GM18951 (cell line): Measurements from ENCODE around the gene DIS3L2.

Experiments used
- POLR2A ChIP-seq: IDR thresholded peaks from 4 replicates; pipeline ENCODE4 v1.6.1; 2011; ENCODE audit warnings: mild to moderate bottlenecking; ENCODE audit not compliant: insufficient read length, insufficient read depth; ENCODE audit errors: extremely low read depth
- in situ Hi-C: fragments of 300-500 bp; cut with MboI; formaldehyde crosslinking; loops from one replicate; pipeline ENCODE4 v1.12.0; 2022; ENCODE audit warnings: low sequenced_read_pairs, mixed read lengths, inconsistent platforms; ENCODE audit not compliant: unreplicated experiment

The DIS3L2 gene

GRCh38 chr2:231987124-231987727 lies 25.7 kb downstream of the DIS3L2 start:
- in situ Hi-C loops = no loop called here
- TF ChIP-seq POLR2A = no peak

- in situ Hi-C loops = no loop called here
- no peak for TF ChIP-seq POLR2A
Measured at GRCh38 chr2:231988179-231988866, 26.8 kb downstream of the DIS3L2 start.

GRCh38 chr2:231991664-231992063 lies 30.2 kb downstream of the DIS3L2 start:
- in situ Hi-C loops = no loop called here
- no peak for TF ChIP-seq POLR2A

- no peak for TF ChIP-seq POLR2A
- in situ Hi-C loops = no loop called here
Measured at GRCh38 chr2:231992888-231993287, 31.4 kb downstream of the DIS3L2 start.

- in situ Hi-C loops = no loop called here
- no peak for TF ChIP-seq POLR2A
Measured at GRCh38 chr2:231996797-231997540, 35.5 kb downstream of the DIS3L2 start.

GRCh38 chr2:231998046-231998445 lies 36.5 kb downstream of the DIS3L2 start:
- TF ChIP-seq POLR2A = no peak
- in situ Hi-C loops = no loop called here

GRCh38 chr2:232000439-232000838 lies 38.9 kb downstream of the DIS3L2 start:
- in situ Hi-C loops = no loop called here
- TF ChIP-seq POLR2A = no peak

- no peak for TF ChIP-seq POLR2A
- in situ Hi-C loops = no loop called here
Measured at GRCh38 chr2:232001073-232001472, 39.6 kb downstream of the DIS3L2 start.

- no peak for TF ChIP-seq POLR2A
Measured at GRCh38 chr2:232006253-232006652, 44.7 kb downstream of the DIS3L2 start.

GRCh38 chr2:232008907-232009638 lies 47.6 kb downstream of the DIS3L2 start:
- in situ Hi-C loops = no loop called here

More at GRCh38 chr2:232006253-232006652, 44.7 kb downstream of the DIS3L2 start:
- in situ Hi-C loops = no loop called here

GRCh38 chr2:232009639-232010274 lies 48.2 kb downstream of the DIS3L2 start:
- in situ Hi-C loops = no loop called here
- no peak for TF ChIP-seq POLR2A

More at GRCh38 chr2:232008907-232009638, 47.6 kb downstream of the DIS3L2 start:
- TF ChIP-seq POLR2A = no peak

- TF ChIP-seq POLR2A = no peak
- in situ Hi-C loops = no loop called here
Measured at GRCh38 chr2:232013701-232014353, 52.3 kb downstream of the DIS3L2 start.
